ENCODE measurements around the gene CORO2B.

Gene CORO2B

GRCh38 chr15:68691705-68692104, 112.9 kb downstream of the CORO2B start:
- H3K27me3 ChIP-seq (ENCODE audit: low read depth, low read length) = no peaks in the 10 kb centered on the region

GRCh38 chr15:68693071-68693470, 114.3 kb downstream of the CORO2B start:
- no peak overlapping the region for H3K4me3 ChIP-seq (ENCODE audit: low read depth in 1 of 2, low read length in 2 of 2)
- H3K9me3 ChIP-seq (ENCODE audit: control insufficient read depth in 1 of 2, low read length in 2 of 2) = no peaks in the 10 kb centered on the region
- H3K27ac ChIP-seq (ENCODE audit: low read length) = no peak overlapping the region

More at GRCh38 chr15:68691705-68692104, 112.9 kb downstream of the CORO2B start:
- Histone ChIP-seq H3K4me3 (ENCODE audit: low read depth in 1 of 2, low read length in 2 of 2) (no peak overlapping the region), H3K9me3 (ENCODE audit: control insufficient read depth in 1 of 2, low read length in 2 of 2) (no peaks in the 10 kb centered on the region), H3K27ac (ENCODE audit: low read length) (no peak overlapping the region), H3K36me3 (ENCODE audit: control insufficient read depth in 1 of 2, insufficient read depth in 2 of 2, low read length in 2 of 2) (no peaks in the 10 kb centered on the region), H3K4me1 (ENCODE audit: control insufficient read depth in 1 of 2, insufficient read depth in 2 of 2, low read length in 2 of 2) (peaks cover 0 to 3% of the 10 kb centered on the region in 2 donors)

GRCh38 chr15:68694111-68694510, 115.3 kb downstream of the CORO2B start:
- H3K4me3 ChIP-seq (ENCODE audit: low read depth in 1 of 2, low read length in 2 of 2) = no peak overlapping the region

More at GRCh38 chr15:68693071-68693470, 114.3 kb downstream of the CORO2B start:
- peaks cover 0 to 3% of the 10 kb centered on the region in 2 donors for H3K4me1 ChIP-seq (ENCODE audit: control insufficient read depth in 1 of 2, insufficient read depth in 2 of 2, low read length in 2 of 2)
- no peaks in the 10 kb centered on the region for H3K36me3 ChIP-seq (ENCODE audit: control insufficient read depth in 1 of 2, insufficient read depth in 2 of 2, low read length in 2 of 2)
- no peaks in the 10 kb centered on the region for H3K27me3 ChIP-seq (ENCODE audit: low read depth, low read length)

GRCh38 chr15:68695061-68695595, 116.3 kb downstream of the CORO2B start:
- Histone ChIP-seq H3K4me1 (ENCODE audit: control insufficient read depth in 1 of 2, insufficient read depth in 2 of 2, low read length in 2 of 2) (peaks cover 0 to 9% of the 10 kb centered on the region in 2 donors), H3K27ac (ENCODE audit: low read length) (no peak overlapping the region), H3K36me3 (ENCODE audit: control insufficient read depth in 1 of 2, insufficient read depth in 2 of 2, low read length in 2 of 2) (no peaks in the 10 kb centered on the region), H3K4me3 (ENCODE audit: low read depth in 1 of 2, low read length in 2 of 2) (no peak overlapping the region), H3K9me3 (ENCODE audit: control insufficient read depth in 1 of 2, low read length in 2 of 2) (no peaks in the 10 kb centered on the region), H3K27me3 (ENCODE audit: low read depth, low read length) (no peaks in the 10 kb centered on the region)

More at GRCh38 chr15:68694111-68694510, 115.3 kb downstream of the CORO2B start:
- Histone ChIP-seq H3K27ac (ENCODE audit: low read length) (no peak overlapping the region), H3K27me3 (ENCODE audit: low read depth, low read length) (no peaks in the 10 kb centered on the region), H3K36me3 (ENCODE audit: control insufficient read depth in 1 of 2, insufficient read depth in 2 of 2, low read length in 2 of 2) (no peaks in the 10 kb centered on the region), H3K9me3 (ENCODE audit: control insufficient read depth in 1 of 2, low read length in 2 of 2) (no peaks in the 10 kb centered on the region), H3K4me1 (ENCODE audit: control insufficient read depth in 1 of 2, insufficient read depth in 2 of 2, low read length in 2 of 2) (peaks cover 0 to 3% of the 10 kb centered on the region in 2 donors)

- H3K27ac ChIP-seq (ENCODE audit: low read length) = no peak overlapping the region
- no peaks in the 10 kb centered on the region for H3K36me3 ChIP-seq (ENCODE audit: control insufficient read depth in 1 of 2, insufficient read depth in 2 of 2, low read length in 2 of 2)
- H3K4me1 ChIP-seq (ENCODE audit: control insufficient read depth in 1 of 2, insufficient read depth in 2 of 2, low read length in 2 of 2) = peaks cover 0 to 18% of the 10 kb centered on the region in 2 donors
- no peaks in the 10 kb centered on the region for H3K9me3 ChIP-seq (ENCODE audit: control insufficient read depth in 1 of 2, low read length in 2 of 2)
- H3K27me3 ChIP-seq (ENCODE audit: low read depth, low read length) = no peaks in the 10 kb centered on the region
- H3K4me3 ChIP-seq (ENCODE audit: low read depth in 1 of 2, low read length in 2 of 2) = no peak overlapping the region
These were observed 117.9 kb downstream of the CORO2B start for GRCh38 chr15:68696414-68697363.

- H3K27ac ChIP-seq (ENCODE audit: low read length) = no peak overlapping the region
- H3K27me3 ChIP-seq (ENCODE audit: low read depth, low read length) = no peaks in the 10 kb centered on the region
- peaks cover 0 to 16% of the 10 kb centered on the region in 2 donors for H3K4me1 ChIP-seq (ENCODE audit: control insufficient read depth in 1 of 2, insufficient read depth in 2 of 2, low read length in 2 of 2)
- no peak overlapping the region for H3K4me3 ChIP-seq (ENCODE audit: low read depth in 1 of 2, low read length in 2 of 2)
- H3K9me3 ChIP-seq (ENCODE audit: control insufficient read depth in 1 of 2, low read length in 2 of 2) = no peaks in the 10 kb centered on the region
- no peaks in the 10 kb centered on the region for H3K36me3 ChIP-seq (ENCODE audit: control insufficient read depth in 1 of 2, insufficient read depth in 2 of 2, low read length in 2 of 2)
These were observed 119.2 kb downstream of the CORO2B start for GRCh38 chr15:68697711-68698690.

- Histone ChIP-seq H3K4me3 (ENCODE audit: low read depth in 1 of 2, low read length in 2 of 2) (no peak overlapping the region), H3K9me3 (ENCODE audit: control insufficient read depth in 1 of 2, low read length in 2 of 2) (no peaks in the 10 kb centered on the region), H3K36me3 (ENCODE audit: control insufficient read depth in 1 of 2, insufficient read depth in 2 of 2, low read length in 2 of 2) (no peaks in the 10 kb centered on the region), H3K27ac (ENCODE audit: low read length) (no peak overlapping the region), H3K27me3 (ENCODE audit: low read depth, low read length) (no peaks in the 10 kb centered on the region), H3K4me1 (ENCODE audit: control insufficient read depth in 1 of 2, insufficient read depth in 2 of 2, low read length in 2 of 2) (peaks cover 0 to 16% of the 10 kb centered on the region in 2 donors)
These were observed 119.9 kb downstream of the CORO2B start for GRCh38 chr15:68698708-68699107.

- Histone ChIP-seq H3K9me3 (ENCODE audit: control insufficient read depth in 1 of 2, low read length in 2 of 2) (no peaks in the 10 kb centered on the region), H3K4me1 (ENCODE audit: control insufficient read depth in 1 of 2, insufficient read depth in 2 of 2, low read length in 2 of 2) (peaks cover 1 to 16% of the 10 kb centered on the region in 2 donors), H3K4me3 (ENCODE audit: low read depth in 1 of 2, low read length in 2 of 2) (no peak overlapping the region), H3K36me3 (ENCODE audit: control insufficient read depth in 1 of 2, insufficient read depth in 2 of 2, low read length in 2 of 2) (no peaks in the 10 kb centered on the region), H3K27ac (ENCODE audit: low read length) (no peak overlapping the region), H3K27me3 (ENCODE audit: low read depth, low read length) (no peaks in the 10 kb centered on the region)
These were observed 120.5 kb downstream of the CORO2B start for GRCh38 chr15:68699124-68699880.

GRCh38 chr15:68699881-68700454, 121.2 kb downstream of the CORO2B start:
- H3K4me3 ChIP-seq (ENCODE audit: low read depth in 1 of 2, low read length in 2 of 2) = no peak overlapping the region
- H3K4me1 ChIP-seq (ENCODE audit: control insufficient read depth in 1 of 2, insufficient read depth in 2 of 2, low read length in 2 of 2) = peaks cover 4 to 16% of the 10 kb centered on the region in 2 donors
- no peaks in the 10 kb centered on the region for H3K36me3 ChIP-seq (ENCODE audit: control insufficient read depth in 1 of 2, insufficient read depth in 2 of 2, low read length in 2 of 2)
- no peak overlapping the region for H3K27ac ChIP-seq (ENCODE audit: low read length)
- H3K9me3 ChIP-seq (ENCODE audit: control insufficient read depth in 1 of 2, low read length in 2 of 2) = no peaks in the 10 kb centered on the region
- H3K27me3 ChIP-seq (ENCODE audit: low read depth, low read length) = no peaks in the 10 kb centered on the region

- Histone ChIP-seq H3K9me3 (ENCODE audit: control insufficient read depth in 1 of 2, low read length in 2 of 2) (no peaks in the 10 kb centered on the region), H3K4me3 (ENCODE audit: low read depth in 1 of 2, low read length in 2 of 2) (no peak overlapping the region), H3K4me1 (ENCODE audit: control insufficient read depth in 1 of 2, insufficient read depth in 2 of 2, low read length in 2 of 2) (peaks cover 4 to 16% of the 10 kb centered on the region in 2 donors), H3K27me3 (ENCODE audit: low read depth, low read length) (no peaks in the 10 kb centered on the region), H3K36me3 (ENCODE audit: control insufficient read depth in 1 of 2, insufficient read depth in 2 of 2, low read length in 2 of 2) (no peaks in the 10 kb centered on the region), H3K27ac (ENCODE audit: low read length) (no peak overlapping the region)
These were observed 121.8 kb downstream of the CORO2B start for GRCh38 chr15:68700455-68701123.
